ENCODE data around the gene DNAH10. TPM values are rescaled to one million over a fixed set of nuclear protein-coding genes. Genes with fewer than 3 reads are reported as not detected.

DNAH10 gene
- polyA plus RNA-seq, 2 of the 4 experiments (the other 2 are of a cell fraction): 0.14 to 0.39 TPM

DNA sequence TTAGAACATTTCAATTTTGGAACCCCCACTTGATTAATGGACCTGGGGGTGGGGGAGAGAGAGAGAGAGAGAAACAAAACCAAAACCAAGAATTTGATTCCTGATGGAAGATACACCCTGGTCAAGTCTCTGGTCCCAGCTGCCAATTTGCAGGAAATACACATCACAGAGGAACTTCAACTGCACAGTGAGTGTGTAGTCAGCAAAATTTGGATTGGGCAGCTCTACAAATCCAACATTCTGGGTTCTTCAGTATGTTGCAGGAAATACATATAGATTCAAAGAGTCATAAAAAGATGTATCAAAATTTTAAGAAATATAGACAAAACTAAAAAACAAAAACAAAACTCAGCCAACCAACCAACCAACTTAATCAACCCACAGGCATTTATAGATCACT, 17.4 kb downstream of the DNAH10 start:
- no peak overlapping the region for H3K27ac ChIP-seq
- DNase-seq (ENCODE audit: low read depth in 1 of 2, low spot score in 1 of 2): no peak
- ChIA-PET POLR2A (no interaction called here), CTCF (interaction anchor here (1.1 kb wide), 2 partner anchors 8 to 126 kb away, joined by 3 to 4 read pairs; no protein-coding TSS in a partner anchor)
- no peak for ATAC-seq
- H3K4me1 ChIP-seq: no peaks in the 10 kb centered on the region
- H3K4me3 ChIP-seq: no peak overlapping the region
- no peak overlapping the region for H3K4me2 ChIP-seq
- FAIRE-seq: no peak
- no peaks in the 10 kb centered on the region; the same call in 2 of the 3 replicates for H3K9me3 ChIP-seq
- peak; percentile 36 for TF ChIP-seq MAFK (IDR thresholded peaks at IDR 0.05; ENCODE audit: partially characterized antibody)
- TF ChIP-seq ZC3H11A (IDR thresholded peaks at IDR 0.05): no peak

DNA sequence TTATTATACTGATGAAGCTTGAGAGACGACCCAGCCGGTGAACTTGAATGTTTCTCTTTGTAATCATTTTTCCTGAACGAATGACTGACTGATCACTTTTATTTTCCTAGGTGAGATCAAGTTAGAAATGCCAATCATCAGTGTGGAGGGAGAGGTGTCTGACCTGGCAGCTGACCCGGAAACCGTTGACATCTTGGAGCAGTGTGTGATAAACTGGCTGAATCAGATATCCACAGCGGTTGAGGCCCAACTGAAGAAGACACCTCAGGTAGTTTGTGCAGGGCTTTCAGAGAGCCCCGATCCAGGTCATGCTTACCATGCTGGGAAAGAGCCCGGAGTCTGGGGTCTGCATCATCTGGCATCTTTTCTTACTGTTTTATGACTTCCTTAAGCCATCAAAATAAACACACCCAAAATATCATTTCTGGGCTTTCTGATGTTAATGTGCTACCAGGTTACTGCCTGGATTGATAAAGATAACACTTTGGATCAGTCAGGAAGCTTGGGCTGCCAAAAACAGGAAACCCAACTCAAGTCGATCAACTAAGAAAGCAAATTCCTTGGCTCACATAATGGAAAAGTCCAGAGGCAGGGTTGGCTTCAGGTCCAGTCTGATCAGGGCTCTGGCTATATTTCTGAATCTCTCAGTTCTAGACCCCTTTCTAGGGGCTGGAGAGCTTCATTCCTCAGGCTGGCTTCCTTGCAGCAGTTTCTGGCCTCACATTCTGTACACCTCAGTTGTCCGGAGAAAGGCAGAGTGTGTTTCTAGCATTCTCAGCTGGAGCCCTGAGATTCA, 21.1 kb downstream of the DNAH10 start:
- H3K4me2 ChIP-seq: no peak overlapping the region
- H3K27ac ChIP-seq: no peak overlapping the region
- ChIA-PET CTCF (interaction anchor here (1.1 to 2.2 kb wide), 2 partner anchors 11 to 15 kb away, joined by 3 to 4 read pairs; no protein-coding TSS in a partner anchor), POLR2A (no interaction called here)
- TF ChIP-seq, protein P1, sequence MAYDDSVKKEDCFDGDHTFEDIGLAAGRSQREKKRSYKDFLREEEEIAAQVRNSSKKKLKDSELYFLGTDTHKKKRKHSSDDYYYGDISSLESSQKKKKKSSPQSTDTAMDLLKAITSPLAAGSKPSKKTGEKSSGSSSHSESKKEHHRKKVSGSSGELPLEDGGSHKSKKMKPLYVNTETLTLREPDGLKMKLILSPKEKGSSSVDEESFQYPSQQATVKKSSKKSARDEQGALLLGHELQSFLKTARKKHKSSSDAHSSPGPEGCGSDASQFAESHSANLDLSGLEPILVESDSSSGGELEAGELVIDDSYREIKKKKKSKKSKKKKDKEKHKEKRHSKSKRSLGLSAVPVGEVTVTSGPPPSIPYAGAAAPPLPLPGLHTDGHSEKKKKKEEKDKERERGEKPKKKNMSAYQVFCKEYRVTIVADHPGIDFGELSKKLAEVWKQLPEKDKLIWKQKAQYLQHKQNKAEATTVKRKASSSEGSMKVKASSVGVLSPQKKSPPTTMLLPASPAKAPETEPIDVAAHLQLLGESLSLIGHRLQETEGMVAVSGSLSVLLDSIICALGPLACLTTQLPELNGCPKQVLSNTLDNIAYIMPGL (CRISPR knock-in tag; IDR thresholded peaks at IDR 0.05; ENCODE audit: borderline replicate concordance): no peak
- TF ChIP-seq RCOR1 (IDR thresholded peaks at IDR 0.05; ENCODE audit: low read depth, low read length) (no peak), FOSL2 (IDR thresholded peaks at IDR 0.05) (no peak), FOSL2 (CRISPR knock-in tag; IDR thresholded peaks at IDR 0.05) (no peak), POLR2A (IDR thresholded peaks at IDR 0.05; ENCODE audit: low read length) (no peak), HEYL (CRISPR knock-in tag; IDR thresholded peaks at IDR 0.05) (no peak), MAZ (IDR thresholded peaks at IDR 0.05; ENCODE audit: borderline replicate concordance, low read depth, low read length) (no peak), ZSCAN20 (CRISPR knock-in tag; IDR thresholded peaks at IDR 0.05) (no peak)
- no peak overlapping the region for H3K4me3 ChIP-seq
- H3K4me1 ChIP-seq: no peaks in the 10 kb centered on the region
- no peak for DNase-seq (ENCODE audit: low read depth in 1 of 2, low spot score in 1 of 2)
- H3K9me3 ChIP-seq: no peaks in the 10 kb centered on the region; the same call in 2 of the 3 replicates
- 71% methylated on average over 10 of the region's 10 CpGs for WGBS (ENCODE audit: missing lambda C conversion rate)
- no peak for ATAC-seq
- FAIRE-seq: no peak

DNA sequence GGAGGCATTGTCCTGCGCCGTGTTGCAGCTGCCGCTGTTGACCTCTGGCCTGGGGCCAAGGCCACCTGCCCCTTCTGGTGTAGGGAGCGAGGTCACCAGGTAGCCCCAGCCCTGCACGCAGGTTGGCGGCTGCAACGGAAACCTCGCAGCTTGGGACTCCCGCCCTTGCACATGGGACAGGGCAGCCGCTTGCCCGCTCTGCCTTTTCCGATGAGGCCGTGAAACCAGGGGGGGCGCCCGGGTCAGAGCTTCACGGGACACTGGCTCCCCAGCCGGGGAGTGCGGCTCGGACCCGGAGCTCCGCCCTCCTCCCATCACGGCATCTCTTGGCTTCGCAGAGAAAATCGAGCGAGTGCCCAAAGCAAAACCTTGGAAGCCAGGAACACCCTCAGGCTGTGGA, 25.4 kb downstream of the DNAH10 start:
- no peak overlapping the region for H3K4me3 ChIP-seq
- DNase-seq (ENCODE audit: low read depth in 1 of 2, low spot score in 1 of 2) (no peak), FAIRE-seq (no peak), ATAC-seq (no peak)
- WGBS (ENCODE audit: missing lambda C conversion rate): 67% methylated on average over 21 of the region's 25 CpGs
- H3K4me1 ChIP-seq: no peaks in the 10 kb centered on the region
- 0 out of 3 replicates have a peak, but pooled peaks cover 1% of the 10 kb centered on the region for H3K9me3 ChIP-seq
- ChIA-PET CTCF (interaction anchor here (0.6 to 1.8 kb wide), 2 partner anchors 9 to 19 kb away, joined by 3 to 4 read pairs; no protein-coding TSS in a partner anchor), POLR2A (no interaction called here)
- TF ChIP-seq NR3C1 (IDR thresholded peaks at IDR 0.05) (no peak), RNF2 (IDR thresholded peaks at IDR 0.05; ENCODE audit: borderline replicate concordance, low read depth) (no peak), RAD21 (conservative IDR thresholded peaks at IDR 0.05 in 1 of 2, IDR thresholded peaks at IDR 0.05 in 1 of 2) (no peak), RFX5 (IDR thresholded peaks at IDR 0.05) (no peak), HOXA7 (CRISPR knock-in tag; IDR thresholded peaks at IDR 0.05) (no peak), FOSB (CRISPR knock-in tag; IDR thresholded peaks at IDR 0.05) (no peak), RARB (CRISPR knock-in tag; IDR thresholded peaks at IDR 0.05) (no peak)
- TF ChIP-seq, protein P2, sequence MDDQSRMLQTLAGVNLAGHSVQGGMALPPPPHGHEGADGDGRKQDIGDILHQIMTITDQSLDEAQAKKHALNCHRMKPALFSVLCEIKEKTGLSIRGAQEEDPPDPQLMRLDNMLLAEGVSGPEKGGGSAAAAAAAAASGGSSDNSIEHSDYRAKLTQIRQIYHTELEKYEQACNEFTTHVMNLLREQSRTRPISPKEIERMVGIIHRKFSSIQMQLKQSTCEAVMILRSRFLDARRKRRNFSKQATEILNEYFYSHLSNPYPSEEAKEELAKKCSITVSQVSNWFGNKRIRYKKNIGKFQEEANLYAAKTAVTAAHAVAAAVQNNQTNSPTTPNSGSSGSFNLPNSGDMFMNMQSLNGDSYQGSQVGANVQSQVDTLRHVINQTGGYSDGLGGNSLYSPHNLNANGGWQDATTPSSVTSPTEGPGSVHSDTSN (IDR thresholded peaks at IDR 0.05): no peak
- TF ChIP-seq, protein P1 (CRISPR knock-in tag; IDR thresholded peaks at IDR 0.05; ENCODE audit: borderline replicate concordance): no peak
- H3K4me2 ChIP-seq: no peak overlapping the region
- H3K27ac ChIP-seq: no peak overlapping the region
